Measurements from ENCODE around the gene C10orf53. TPM values are rescaled to one million over a fixed set of nuclear protein-coding genes. Genes with fewer than 3 reads are reported as not detected.
"Not testable (repeated sequence)": the region's sequence is repeated elsewhere in the genome, so short reads cannot be mapped to it uniquely, and the experiment has no call there.

Gene C10orf53
- total RNA-seq, 1 donor from 2014 or later: 1.2 TPM

GRCh38 chr10:49652421-49653272 is 26.8 kb upstream of the C10orf53 start:
- DNase-seq (ENCODE audit: low spot score): no peak

GRCh38 chr10:49653273-49653929 is 26.1 kb upstream of the C10orf53 start:
- DNase-seq (ENCODE audit: low spot score): no peak

GRCh38 chr10:49654036-49654693 is 25.3 kb upstream of the C10orf53 start:
- no peak for DNase-seq (ENCODE audit: low spot score)

GRCh38 chr10:49655099-49655498 is 24.4 kb upstream of the C10orf53 start:
- DNase-seq (ENCODE audit: low spot score): no peak

- DNase-seq (ENCODE audit: low spot score): no peak
Measured at GRCh38 chr10:49656845-49657493, 22.5 kb upstream of the C10orf53 start.

GRCh38 chr10:49657606-49658005 is 21.8 kb upstream of the C10orf53 start:
- no peak for DNase-seq (ENCODE audit: low spot score)

GRCh38 chr10:49661140-49661856 is 18.2 kb upstream of the C10orf53 start:
- DNase-seq (ENCODE audit: low spot score): no peak

- DNase-seq (ENCODE audit: low spot score): no peak
Measured at GRCh38 chr10:49662169-49662830, 17.2 kb upstream of the C10orf53 start.

GRCh38 chr10:49663596-49663995 is 15.9 kb upstream of the C10orf53 start:
- no peak for DNase-seq (ENCODE audit: low spot score)

GRCh38 chr10:49664006-49664841 is 15.2 kb upstream of the C10orf53 start:
- DNase-seq (ENCODE audit: low spot score): no peak

- no peak for DNase-seq (ENCODE audit: low spot score)
Measured at GRCh38 chr10:49664842-49665355, 14.6 kb upstream of the C10orf53 start.

GRCh38 chr10:49666054-49666615 is 13.3 kb upstream of the C10orf53 start:
- DNase-seq (ENCODE audit: low spot score): no peak

- no peak for DNase-seq (ENCODE audit: low spot score)
Measured at GRCh38 chr10:49666685-49667084, 12.8 kb upstream of the C10orf53 start.

GRCh38 chr10:49667991-49668390 is 11.5 kb upstream of the C10orf53 start:
- DNase-seq (ENCODE audit: low spot score): no peak

- no peak for DNase-seq (ENCODE audit: low spot score)
Measured at GRCh38 chr10:49668684-49669083, 10.8 kb upstream of the C10orf53 start.

GRCh38 chr10:49678827-49679479 is 498 bp upstream of the C10orf53 start:
- no peak for DNase-seq (ENCODE audit: low spot score)

- not testable (repeated sequence) for DNase-seq (ENCODE audit: low spot score)
Measured at GRCh38 chr10:49682449-49682848, 3.0 kb downstream of the C10orf53 start.

GRCh38 chr10:49682879-49683278 is 3.4 kb downstream of the C10orf53 start:
- DNase-seq (ENCODE audit: low spot score): no peak

- no peak for DNase-seq (ENCODE audit: low spot score)
Measured at GRCh38 chr10:49686651-49687050, 7.2 kb downstream of the C10orf53 start.
